ENCODE data around the gene ADCY3. TPM values are rescaled to one million over a fixed set of nuclear protein-coding genes. Genes with fewer than 3 reads are reported as not detected.

The ADCY3 gene
- total RNA-seq, 1 experiment from 2014 or later, result 71.1 TPM

GRCh38 chr2:24903161-24904103 is 16.6 kb downstream of the ADCY3 start:
- ChIA-PET RAD21 (ENCODE audit: low non-redundant PET in 1 of 2, low total read pairs in 2 of 2, uncharacterized antibody in 2 of 2, unreplicated experiment in 2 of 2) (no interaction called here), CTCF (no interaction called here), POLR2A (no interaction called here)
- Histone ChIP-seq H3K4me1 (ENCODE audit: control insufficient read depth in 1 of 2, insufficient read depth in 2 of 2, low read length in 2 of 2) (no peaks in the 10 kb centered on the region), H3K79me2 (ENCODE audit: insufficient read depth, low read length) (peaks cover 56% of the 10 kb centered on the region), H2AFZ (ENCODE audit: low read depth, low read length, poor library complexity, severe bottlenecking) (no peak overlapping the region), H3K9me2 (ENCODE audit: insufficient read depth) (no peaks in the 10 kb centered on the region), H3K9ac (ENCODE audit: low read length) (no peak overlapping the region), H3K27ac (ENCODE audit: low read depth, low read length) (no peak overlapping the region), H4K20me1 (ENCODE audit: insufficient read depth) (no peaks in the 10 kb centered on the region), H3K36me3 (ENCODE audit: control insufficient read depth in 1 of 2, insufficient read depth in 2 of 2, low read length in 2 of 2) (peaks cover 0 to 24% of the 10 kb centered on the region in 2 experiments; a peak in 1 of 4 replicates), H3K4me3 (replicated peaks in 1 of 2; ENCODE audit: low read depth in 1 of 2, low read length in 2 of 2) (no peak overlapping the region), H3K4me2 (ENCODE audit: low read length) (no peak overlapping the region), H3K27me3 (ENCODE audit: insufficient read depth, low read length) (no peaks in the 10 kb centered on the region), H3K9me3 (ENCODE audit: control insufficient read depth in 1 of 2, insufficient read depth in 1 of 2, low read depth in 1 of 2, low read length in 2 of 2) (no peaks in the 10 kb centered on the region)
- TF ChIP-seq EGR1 (IDR thresholded peaks at IDR 0.05; ENCODE audit: low read depth), result no peak
- no peak for TF ChIP-seq ELF1 (IDR thresholded peaks at IDR 0.05; ENCODE audit: borderline replicate concordance, low read depth)
- TF ChIP-seq ATF3 (IDR thresholded peaks at IDR 0.05), result no peak
- no peak for TF ChIP-seq ZBTB33 (IDR thresholded peaks at IDR 0.05; ENCODE audit: extremely low read depth, insufficient replicate concordance, low read length)
- TF ChIP-seq YY1 (IDR thresholded peaks at IDR 0.05; ENCODE audit: extremely low read depth, insufficient replicate concordance, low read depth, low read length), result no peak
- TF ChIP-seq POLR2A (IDR thresholded peaks at IDR 0.05; ENCODE audit: borderline replicate concordance, extremely low read depth, insufficient read depth, insufficient read length), result no peak
- no peak for TF ChIP-seq CTCF (IDR thresholded peaks at IDR 0.05 in 2 of 3, conservative IDR thresholded peaks at IDR 0.05 in 1 of 3; ENCODE audit: borderline replicate concordance in 1 of 3, insufficient read depth in 1 of 3, low read depth in 2 of 3, low read length in 2 of 3)
- no peak for TF ChIP-seq RAD21 (IDR thresholded peaks at IDR 0.05; ENCODE audit: low read depth)
- intact Hi-C loops (cut with micrococcal nuclease), result no loop called here
- ATAC-seq, result no peak
- DNase-seq (ENCODE audit: low read depth, low spot score), result no peak
- BruUV-seq (replicated peaks), result no TSS peak

Data from HCT116 (cell line).